ENCODE data around the gene PRRT2. TPM values are rescaled to one million over a fixed set of nuclear protein-coding genes. Genes with fewer than 3 reads are reported as not detected.

PRRT2 gene
- total RNA-seq, 4 donors from 2014 or later = 4.2 to 13.5 (median 6.0) TPM

DNA sequence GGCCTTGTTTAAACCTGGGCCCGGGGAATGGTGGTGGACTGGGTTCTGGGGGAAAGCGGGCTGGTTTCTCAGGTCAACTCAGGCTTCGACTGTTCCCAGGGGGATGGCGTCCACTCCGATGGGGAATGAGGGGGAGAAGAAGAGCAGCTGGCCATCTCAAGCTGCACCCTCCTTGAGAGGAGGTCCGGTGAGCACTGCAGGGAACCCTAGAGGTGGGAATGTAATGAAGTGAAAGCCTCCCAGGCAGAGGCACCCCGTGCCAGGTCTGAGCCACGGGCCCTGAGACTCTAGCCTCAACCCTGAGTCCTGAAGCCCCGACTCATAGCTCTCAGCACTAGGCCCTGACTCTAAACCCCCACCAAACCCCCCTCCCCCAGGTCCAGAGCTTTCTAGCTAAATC is 52.2 kb downstream of the PRRT2 start:
- no peak overlapping the region for H3K27ac ChIP-seq
- H3K4me3 ChIP-seq = no peak overlapping the region
- TF ChIP-seq POLR2AphosphoS5 (IDR thresholded peaks at IDR 0.05) = no peak
- no peak for TF ChIP-seq EP300 (IDR thresholded peaks at IDR 0.05)
- TF ChIP-seq POLR2A (IDR thresholded peaks at IDR 0.05) = no peak
- TF ChIP-seq, protein P1, sequence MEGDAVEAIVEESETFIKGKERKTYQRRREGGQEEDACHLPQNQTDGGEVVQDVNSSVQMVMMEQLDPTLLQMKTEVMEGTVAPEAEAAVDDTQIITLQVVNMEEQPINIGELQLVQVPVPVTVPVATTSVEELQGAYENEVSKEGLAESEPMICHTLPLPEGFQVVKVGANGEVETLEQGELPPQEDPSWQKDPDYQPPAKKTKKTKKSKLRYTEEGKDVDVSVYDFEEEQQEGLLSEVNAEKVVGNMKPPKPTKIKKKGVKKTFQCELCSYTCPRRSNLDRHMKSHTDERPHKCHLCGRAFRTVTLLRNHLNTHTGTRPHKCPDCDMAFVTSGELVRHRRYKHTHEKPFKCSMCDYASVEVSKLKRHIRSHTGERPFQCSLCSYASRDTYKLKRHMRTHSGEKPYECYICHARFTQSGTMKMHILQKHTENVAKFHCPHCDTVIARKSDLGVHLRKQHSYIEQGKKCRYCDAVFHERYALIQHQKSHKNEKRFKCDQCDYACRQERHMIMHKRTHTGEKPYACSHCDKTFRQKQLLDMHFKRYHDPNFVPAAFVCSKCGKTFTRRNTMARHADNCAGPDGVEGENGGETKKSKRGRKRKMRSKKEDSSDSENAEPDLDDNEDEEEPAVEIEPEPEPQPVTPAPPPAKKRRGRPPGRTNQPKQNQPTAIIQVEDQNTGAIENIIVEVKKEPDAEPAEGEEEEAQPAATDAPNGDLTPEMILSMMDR (IDR thresholded peaks at IDR 0.05) = no peak

More for the DNA sequence above, 52.2 kb downstream of the PRRT2 start:
- Histone ChIP-seq H3K9me3 (no peaks in the 10 kb centered on the region), H3K4me1 (peaks cover 0 to 29% (median 16%) of the 10 kb centered on the region in 3 donors), H3K27me3 (peaks cover 5% of the 10 kb centered on the region), H3K36me3 (peaks cover 0 to 22% of the 10 kb centered on the region in 2 donors)
- WGBS, 2 donors (ENCODE audit: low coverage in 1 of 2) = 53 to 85% methylated on average over 2 to 6 of the region's 9 CpGs
- ATAC-seq = no peak

Small RNA genes lying within 50 kb of the gene (small RNA-seq; reads per million reads assigned to genes)
- gene AC009133.6 (0 reads per million in 4 donors), gene AC120114.4 (0 reads per million in 4 donors)

Other genes starting within 250 kb of the PRRT2 start
- gene SPN, start 148.9 kb upstream of the PRRT2 start, total RNA-seq = 1 to 10 TPM in 3 of 4 donors, not detected in 1; 1.2 to 2.3 (median 2.0) TPM
- gene QPRT, start 133.0 kb upstream of the PRRT2 start, total RNA-seq = 1 to 10 TPM in 3 of 4 donors, under 1 TPM in 1; 0.62 to 6.7 (median 4.3) TPM
- 1 to 10 TPM in 2 of 4 donors, under 1 TPM in 2; 0.32 to 2.7 (median 1.3) TPM for gene C16orf54, start 66.2 kb upstream of the PRRT2 start, total RNA-seq
- not detected for gene ZG16, start 33.9 kb upstream of the PRRT2 start, total RNA-seq
- gene KIF22, start 21.4 kb upstream of the PRRT2 start, total RNA-seq = 10 to 100 TPM in 3 of 4 donors, 1 to 10 TPM in 1; 9.4 to 17.3 (median 12.8) TPM
- 100 to 1,000 TPM in 3 of 4 donors, 10 to 100 TPM in 1; 86.3 to 212 (median 116) TPM for gene MAZ, start 5.7 kb upstream of the PRRT2 start, total RNA-seq
- gene PAGR1, start 4.0 kb downstream of the PRRT2 start, total RNA-seq = 10 to 100 TPM; 19.3 to 29.6 (median 20.2) TPM
- 100 to 1,000 TPM in 3 of 4 donors, 10 to 100 TPM in 1; 82.2 to 162 (median 129) TPM for gene MVP, start 8.3 kb downstream of the PRRT2 start, total RNA-seq
- gene CDIPT, start 51.0 kb downstream of the PRRT2 start, total RNA-seq = 100 to 1,000 TPM; 119 to 167 (median 130) TPM
- gene SEZ6L2, start 87.4 kb downstream of the PRRT2 start, total RNA-seq = 1 to 10 TPM in 3 of 4 donors, not detected in 1; 1.1 to 1.6 (median 1.1) TPM
- under 1 TPM in 1 of 4 donors, not detected in 3; 0.42 TPM for gene ASPHD1, start 88.3 kb downstream of the PRRT2 start, total RNA-seq
- gene KCTD13, start 114.0 kb downstream of the PRRT2 start, total RNA-seq = 10 to 100 TPM; 12.0 to 30.7 (median 20.1) TPM
- gene TMEM219, start 149.9 kb downstream of the PRRT2 start, total RNA-seq = 100 to 1,000 TPM in 2 of 4 donors, 10 to 100 TPM in 2; 89.1 to 131 (median 100) TPM
- gene TAOK2, start 161.7 kb downstream of the PRRT2 start, total RNA-seq = 10 to 100 TPM; 38.4 to 62.1 (median 46.5) TPM
- 10 to 100 TPM; 25.6 to 31.4 (median 28.2) TPM for gene HIRIP3, start 183.4 kb downstream of the PRRT2 start, total RNA-seq
- 10 to 100 TPM; 40.9 to 82.2 (median 74.4) TPM for gene INO80E, start 184.0 kb downstream of the PRRT2 start, total RNA-seq
- gene DOC2A, start 198.8 kb downstream of the PRRT2 start, total RNA-seq = under 1 TPM in 3 of 4 donors, not detected in 1; 0.77 to 0.81 (median 0.78) TPM
- gene C16orf92, start 211.0 kb downstream of the PRRT2 start, total RNA-seq = not detected
- not detected for gene TLCD3B, start 219.1 kb downstream of the PRRT2 start, total RNA-seq

All from gastroesophageal sphincter (tissue), 4 donors.